ENCODE results near the gene GTF2F2.

GTF2F2 gene

GRCh38 chr13:45122941-45123340, 2.6 kb downstream of the GTF2F2 start:
- Histone ChIP-seq H3K4me3 (ENCODE audit: low read depth, low read length) (no peak overlapping the region), H3K79me2 (ENCODE audit: control insufficient read depth, insufficient read depth, low read length, unreplicated experiment) (peaks cover 64% of the 10 kb centered on the region), H3K27me3 (ENCODE audit: insufficient read depth, low read length) (no peaks in the 10 kb centered on the region), H2AFZ (ENCODE audit: low read length, unreplicated experiment) (no peak overlapping the region), H3K36me3 (ENCODE audit: insufficient read depth, low read length) (no peaks in the 10 kb centered on the region), H3K4me1 (ENCODE audit: control insufficient read depth, insufficient read depth, low read length, unreplicated experiment) (peaks cover 7% of the 10 kb centered on the region), H3K27ac (ENCODE audit: low read depth, low read length) (no peak overlapping the region)

- peaks cover 68% of the 10 kb centered on the region for H3K79me2 ChIP-seq (ENCODE audit: control insufficient read depth, insufficient read depth, low read length, unreplicated experiment)
- H3K27me3 ChIP-seq (ENCODE audit: insufficient read depth, low read length), result no peaks in the 10 kb centered on the region
- 0 out of 2 replicates have a peak, but pooled peaks cover 5% of the 10 kb centered on the region for H3K36me3 ChIP-seq (ENCODE audit: insufficient read depth, low read length)
- no peaks in the 10 kb centered on the region for H3K4me1 ChIP-seq (ENCODE audit: control insufficient read depth, insufficient read depth, low read length, unreplicated experiment)
- H3K27ac ChIP-seq (ENCODE audit: low read depth, low read length), result no peak overlapping the region
- no peak overlapping the region for H3K4me3 ChIP-seq (ENCODE audit: low read depth, low read length)
- no peak overlapping the region for H2AFZ ChIP-seq (ENCODE audit: low read length, unreplicated experiment)
Measured at GRCh38 chr13:45132369-45133064, 12.2 kb downstream of the GTF2F2 start.

GRCh38 chr13:45133396-45134118, 13.2 kb downstream of the GTF2F2 start:
- peaks cover 67% of the 10 kb centered on the region for H3K79me2 ChIP-seq (ENCODE audit: control insufficient read depth, insufficient read depth, low read length, unreplicated experiment)
- H3K36me3 ChIP-seq (ENCODE audit: insufficient read depth, low read length), result 0 out of 2 replicates have a peak, but pooled peaks cover 5% of the 10 kb centered on the region
- H3K4me3 ChIP-seq (ENCODE audit: low read depth, low read length), result no peak overlapping the region
- H3K27ac ChIP-seq (ENCODE audit: low read depth, low read length), result no peak overlapping the region
- no peaks in the 10 kb centered on the region for H3K27me3 ChIP-seq (ENCODE audit: insufficient read depth, low read length)
- no peaks in the 10 kb centered on the region for H3K4me1 ChIP-seq (ENCODE audit: control insufficient read depth, insufficient read depth, low read length, unreplicated experiment)
- no peak overlapping the region for H2AFZ ChIP-seq (ENCODE audit: low read length, unreplicated experiment)

- 0 out of 2 replicates have a peak, but pooled peaks cover 5% of the 10 kb centered on the region for H3K36me3 ChIP-seq (ENCODE audit: insufficient read depth, low read length)
Measured at GRCh38 chr13:45136741-45137504, 16.6 kb downstream of the GTF2F2 start.

GRCh38 chr13:45137526-45137925, 17.2 kb downstream of the GTF2F2 start:
- no peak overlapping the region for H3K4me3 ChIP-seq (ENCODE audit: low read depth, low read length)
- no peak overlapping the region for H2AFZ ChIP-seq (ENCODE audit: low read length, unreplicated experiment)
- peaks cover 3% of the 10 kb centered on the region for H3K4me1 ChIP-seq (ENCODE audit: control insufficient read depth, insufficient read depth, low read length, unreplicated experiment)
- H3K27ac ChIP-seq (ENCODE audit: low read depth, low read length), result no peak overlapping the region
- 0 out of 2 replicates have a peak, but pooled peaks cover 5% of the 10 kb centered on the region for H3K36me3 ChIP-seq (ENCODE audit: insufficient read depth, low read length)
- H3K27me3 ChIP-seq (ENCODE audit: insufficient read depth, low read length), result no peaks in the 10 kb centered on the region
- H3K79me2 ChIP-seq (ENCODE audit: control insufficient read depth, insufficient read depth, low read length, unreplicated experiment), result peaks cover 36% of the 10 kb centered on the region

More at GRCh38 chr13:45136741-45137504, 16.6 kb downstream of the GTF2F2 start:
- Histone ChIP-seq H2AFZ (ENCODE audit: low read length, unreplicated experiment) (no peak overlapping the region), H3K27me3 (ENCODE audit: insufficient read depth, low read length) (no peaks in the 10 kb centered on the region), H3K4me1 (ENCODE audit: control insufficient read depth, insufficient read depth, low read length, unreplicated experiment) (no peaks in the 10 kb centered on the region), H3K27ac (ENCODE audit: low read depth, low read length) (no peak overlapping the region), H3K4me3 (ENCODE audit: low read depth, low read length) (no peak overlapping the region), H3K79me2 (ENCODE audit: control insufficient read depth, insufficient read depth, low read length, unreplicated experiment) (peaks cover 40% of the 10 kb centered on the region)

GRCh38 chr13:45138282-45138681, 18.0 kb downstream of the GTF2F2 start:
- Histone ChIP-seq H3K36me3 (ENCODE audit: insufficient read depth, low read length) (0 out of 2 replicates have a peak, but pooled peaks cover 5% of the 10 kb centered on the region), H3K4me3 (ENCODE audit: low read depth, low read length) (no peak overlapping the region), H3K27ac (ENCODE audit: low read depth, low read length) (no peak overlapping the region), H3K27me3 (ENCODE audit: insufficient read depth, low read length) (no peaks in the 10 kb centered on the region), H3K4me1 (ENCODE audit: control insufficient read depth, insufficient read depth, low read length, unreplicated experiment) (peaks cover 10% of the 10 kb centered on the region), H2AFZ (ENCODE audit: low read length, unreplicated experiment) (no peak overlapping the region), H3K79me2 (ENCODE audit: control insufficient read depth, insufficient read depth, low read length, unreplicated experiment) (peaks cover 35% of the 10 kb centered on the region)

GRCh38 chr13:45141369-45141768, 21.1 kb downstream of the GTF2F2 start:
- Histone ChIP-seq H2AFZ (ENCODE audit: low read length, unreplicated experiment) (no peak overlapping the region), H3K36me3 (ENCODE audit: insufficient read depth, low read length) (0 out of 2 replicates have a peak, but pooled peaks cover 5% of the 10 kb centered on the region), H3K4me1 (ENCODE audit: control insufficient read depth, insufficient read depth, low read length, unreplicated experiment) (peaks cover 10% of the 10 kb centered on the region), H3K27me3 (ENCODE audit: insufficient read depth, low read length) (no peaks in the 10 kb centered on the region), H3K27ac (ENCODE audit: low read depth, low read length) (no peak overlapping the region), H3K79me2 (ENCODE audit: control insufficient read depth, insufficient read depth, low read length, unreplicated experiment) (peaks cover 33% of the 10 kb centered on the region), H3K4me3 (ENCODE audit: low read depth, low read length) (no peak overlapping the region)

GRCh38 chr13:45142440-45143345, 22.4 kb downstream of the GTF2F2 start:
- no peak overlapping the region for H2AFZ ChIP-seq (ENCODE audit: low read length, unreplicated experiment)
- H3K36me3 ChIP-seq (ENCODE audit: insufficient read depth, low read length), result no peaks in the 10 kb centered on the region
- H3K79me2 ChIP-seq (ENCODE audit: control insufficient read depth, insufficient read depth, low read length, unreplicated experiment), result peaks cover 42% of the 10 kb centered on the region
- H3K4me3 ChIP-seq (ENCODE audit: low read depth, low read length), result no peak overlapping the region
- H3K4me1 ChIP-seq (ENCODE audit: control insufficient read depth, insufficient read depth, low read length, unreplicated experiment), result peaks cover 10% of the 10 kb centered on the region
- no peak overlapping the region for H3K27ac ChIP-seq (ENCODE audit: low read depth, low read length)
- H3K27me3 ChIP-seq (ENCODE audit: insufficient read depth, low read length), result no peaks in the 10 kb centered on the region

- Histone ChIP-seq H3K36me3 (ENCODE audit: insufficient read depth, low read length) (no peaks in the 10 kb centered on the region), H3K27me3 (ENCODE audit: insufficient read depth, low read length) (no peaks in the 10 kb centered on the region), H3K4me1 (ENCODE audit: control insufficient read depth, insufficient read depth, low read length, unreplicated experiment) (peaks cover 10% of the 10 kb centered on the region), H3K4me3 (ENCODE audit: low read depth, low read length) (no peak overlapping the region), H2AFZ (ENCODE audit: low read length, unreplicated experiment) (no peak overlapping the region), H3K79me2 (ENCODE audit: control insufficient read depth, insufficient read depth, low read length, unreplicated experiment) (peaks cover 49% of the 10 kb centered on the region), H3K27ac (ENCODE audit: low read depth, low read length) (no peak overlapping the region)
Measured at GRCh38 chr13:45143346-45143751, 23.0 kb downstream of the GTF2F2 start.

GRCh38 chr13:45149964-45150363, 29.7 kb downstream of the GTF2F2 start:
- Histone ChIP-seq H3K4me1 (ENCODE audit: control insufficient read depth, insufficient read depth, low read length, unreplicated experiment) (peaks cover 11% of the 10 kb centered on the region), H3K79me2 (ENCODE audit: control insufficient read depth, insufficient read depth, low read length, unreplicated experiment) (peaks cover 29% of the 10 kb centered on the region), H3K27ac (ENCODE audit: low read depth, low read length) (no peak overlapping the region), H3K27me3 (ENCODE audit: insufficient read depth, low read length) (no peaks in the 10 kb centered on the region), H2AFZ (ENCODE audit: low read length, unreplicated experiment) (no peak overlapping the region), H3K4me3 (ENCODE audit: low read depth, low read length) (no peak overlapping the region), H3K36me3 (ENCODE audit: insufficient read depth, low read length) (no peaks in the 10 kb centered on the region; the same call in 1 of the 2 replicates)
